ENCODE data around the gene ATRNL1. TPM values are rescaled to one million over a fixed set of nuclear protein-coding genes. Genes with fewer than 3 reads are reported as not detected.

The ATRNL1 gene
- polyA plus RNA-seq, 1 of the 3 experiments (the other 2 are of a cell fraction), result 0.67 TPM

- Histone ChIP-seq H3K9me3 (no peaks in the 10 kb centered on the region), H3K9ac (no peak overlapping the region), H4K20me1 (ENCODE audit: insufficient read depth) (no peaks in the 10 kb centered on the region), H3F3A (replicated peaks; ENCODE audit: insufficient read depth) (no peaks in the 10 kb centered on the region), H3K79me2 (ENCODE audit: insufficient read depth) (no peaks in the 10 kb centered on the region), H2AFZ (ENCODE audit: low read depth) (no peak overlapping the region), H3K27me3 (ENCODE audit: insufficient read depth) (no peaks in the 10 kb centered on the region), H3K4me1 (ENCODE audit: control insufficient read depth in 1 of 2, insufficient read depth in 2 of 2, low read depth in 1 of 2, low read length in 1 of 2) (no peaks in the 10 kb centered on the region), H3K4me3 (ENCODE audit: low read depth in 2 of 2, low read length in 1 of 2) (no peak overlapping the region), H3K27ac (ENCODE audit: low read depth in 2 of 2, low read length in 1 of 2) (no peak overlapping the region), H3K36me3 (replicated peaks in 1 of 2; ENCODE audit: control insufficient read depth in 1 of 2, insufficient read depth in 2 of 2, low read length in 1 of 2) (no peaks in the 10 kb centered on the region), H3K4me2 (no peak overlapping the region), H3K9me2 (no peaks in the 10 kb centered on the region)
- ChIA-PET CTCF (interaction anchor here (1.2 kb wide), 1 partner anchor 19 kb away, joined by 3 read pairs; no protein-coding TSS in a partner anchor), POLR2A (no interaction called here)
- no peak for DNase-seq
- 35% methylated on average over 4 of the region's 4 CpGs for WGBS (ENCODE audit: low lambda C conversion rate)
- no peak for TF ChIP-seq CTCF (IDR thresholded peaks at IDR 0.05)
- no peak for TF ChIP-seq SMC3 (IDR thresholded peaks at IDR 0.05; ENCODE audit: low read depth, low read length)
- no peak for TF ChIP-seq RAD21 (IDR thresholded peaks at IDR 0.05; ENCODE audit: low read length)
- no peak for TF ChIP-seq IRF3 (IDR thresholded peaks at IDR 0.05; ENCODE audit: low read depth, low read length)
- no peak for TF ChIP-seq ZBTB33 (IDR thresholded peaks at IDR 0.05; ENCODE audit: borderline replicate concordance, low read depth)
- TF ChIP-seq MEF2A (IDR thresholded peaks at IDR 0.05; ENCODE audit: borderline replicate concordance, low read depth), result no peak
- no peak for TF ChIP-seq EP300 (IDR thresholded peaks at IDR 0.05; ENCODE audit: borderline replicate concordance in 1 of 2, low read depth in 1 of 2, low read length in 1 of 2)
- TF ChIP-seq ELF1 (IDR thresholded peaks at IDR 0.05), result no peak
- no peak for TF ChIP-seq RFX5 (IDR thresholded peaks at IDR 0.05; ENCODE audit: low read length)
- TF ChIP-seq TCF12 (IDR thresholded peaks at IDR 0.05), result no peak
- no peak for TF ChIP-seq JUND (IDR thresholded peaks at IDR 0.05)
- no peak for TF ChIP-seq CHD2 (IDR thresholded peaks at IDR 0.05; ENCODE audit: low read length, partially characterized antibody)
- TF ChIP-seq USF1 (IDR thresholded peaks at IDR 0.05; ENCODE audit: borderline replicate concordance, low read depth), result no peak
- TF ChIP-seq FOXJ3 (CRISPR knock-in tag; IDR thresholded peaks at IDR 0.05), result no peak
- no peak for TF ChIP-seq TAF1 (IDR thresholded peaks at IDR 0.05; ENCODE audit: borderline replicate concordance, low read depth, low read length)
- TF ChIP-seq GATA2 (CRISPR knock-in tag; IDR thresholded peaks at IDR 0.05), result no peak
- TF ChIP-seq NRF1 (IDR thresholded peaks at IDR 0.05; ENCODE audit: low read depth, low read length), result no peak
- TF ChIP-seq EZH2phosphoT487 (IDR thresholded peaks at IDR 0.05; ENCODE audit: borderline replicate concordance, low read depth), result no peak
- TF ChIP-seq RCOR1 (IDR thresholded peaks at IDR 0.05; ENCODE audit: low read length), result no peak
These were observed 564.1 kb downstream of the ATRNL1 start for GRCh38 chr10:115657161-115657860.
